ENCODE data around the gene BOLA1. TPM values are rescaled to one million over a fixed set of nuclear protein-coding genes. Genes with fewer than 3 reads are reported as not detected.

BOLA1 gene
- total RNA-seq, 1 experiment from 2014 or later = 20.4 TPM

DNA sequence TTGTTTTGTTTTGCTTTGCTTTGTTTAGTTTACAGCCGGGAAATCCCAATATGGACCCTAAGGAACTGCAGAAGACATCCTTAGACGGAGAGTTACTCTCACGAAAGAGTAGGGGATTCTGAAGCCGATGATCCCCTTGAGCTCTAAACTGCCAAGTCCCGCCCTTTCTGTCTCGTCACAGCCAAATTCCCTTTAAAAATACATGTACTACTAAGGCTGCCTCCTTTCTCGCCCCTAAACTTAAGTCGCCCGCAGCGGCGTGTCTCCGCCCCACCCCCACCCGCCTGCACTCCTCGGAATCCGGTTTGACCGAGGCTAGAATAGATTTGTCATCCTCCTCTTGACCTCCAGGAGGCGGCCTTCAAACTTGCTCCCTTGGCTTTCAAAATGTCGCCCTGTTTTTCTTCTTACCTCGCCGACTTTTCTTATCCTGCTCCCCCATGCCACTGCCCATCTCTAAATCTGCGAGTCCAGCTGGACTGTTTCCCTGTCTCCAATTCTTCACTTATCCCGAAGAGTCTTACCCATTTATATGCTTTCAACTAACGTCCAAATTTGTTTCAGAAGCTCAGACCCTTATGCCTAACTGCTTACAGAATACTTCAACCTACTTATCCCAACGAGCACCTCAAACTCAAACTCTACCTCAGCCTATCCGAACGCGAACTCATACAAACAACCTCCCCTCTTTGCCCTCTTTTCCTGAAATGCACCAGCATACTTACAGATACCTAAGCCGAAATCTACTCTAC lies 10.9 kb upstream of the BOLA1 start (continued):
- TF ChIP-seq REST (IDR thresholded peaks at IDR 0.05; ENCODE audit: low read depth) (no peak), SP1 (IDR thresholded peaks at IDR 0.05; ENCODE audit: low read depth) (no peak; the same call in 1 of the 2 replicates)

DNA sequence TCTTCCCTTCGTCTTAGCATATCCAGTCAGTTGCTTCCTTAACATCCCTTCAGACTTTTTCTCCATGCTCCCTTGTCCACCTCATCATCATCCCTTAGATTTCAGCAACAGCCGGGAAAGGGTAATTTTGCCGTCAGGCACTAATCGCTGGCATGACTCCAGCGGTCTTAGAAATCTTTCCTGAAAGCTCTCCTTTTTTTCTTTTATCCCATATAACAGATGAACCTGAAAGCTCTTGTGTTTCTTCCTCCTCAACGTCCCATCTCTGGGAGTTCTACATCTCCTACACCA lies 10.4 kb upstream of the BOLA1 start:
- DNase-seq (ENCODE audit: low read depth, low spot score) (no peak), ATAC-seq (no peak)
- BruUV-seq (replicated peaks) = no TSS peak
- peak overlapping the region; percentile 87 for H3K9ac ChIP-seq (ENCODE audit: low read length)
- ChIA-PET RAD21 (ENCODE audit: low non-redundant PET in 1 of 2, low total read pairs in 2 of 2, uncharacterized antibody in 2 of 2, unreplicated experiment in 2 of 2) (interaction anchor here (0.7 to 1.7 kb wide), 3 partner anchors 54 to 298 kb away, joined by 3 to 4 read pairs (median 4); no protein-coding TSS in a partner anchor), POLR2A (interaction anchor here (1.2 to 5.5 kb wide), 8 partner anchors 40 to 298 kb away, joined by 6 to 46 read pairs (median 22); partner anchors contain the start of genes MTMR11 and OTUD7B), CTCF (interaction anchor here (1.0 to 3.3 kb wide), 5 partner anchors 11 to 298 kb away, joined by 3 to 17 read pairs (median 8); partner anchors contain the start of gene BOLA1)
- H3K4me3 ChIP-seq (replicated peaks in 1 of 2; ENCODE audit: low read depth in 1 of 2, low read length in 2 of 2) = peak overlapping the region; percentile 44 to 63
- H3K9me2 ChIP-seq (ENCODE audit: insufficient read depth) = no peaks in the 10 kb centered on the region
- H2AFZ ChIP-seq (ENCODE audit: low read depth, low read length, poor library complexity, severe bottlenecking) = no peak overlapping the region
- H3K27ac ChIP-seq (ENCODE audit: low read depth, low read length) = peak overlapping the region; percentile 100
- intact Hi-C loops (cut with micrococcal nuclease) = loop anchor here (1.0 kb wide), 3 partner anchors 38 to 298 kb away; partner anchors contain the start of gene SF3B4
- no peaks in the 10 kb centered on the region for H3K79me2 ChIP-seq (ENCODE audit: insufficient read depth, low read length)
- H3K36me3 ChIP-seq (ENCODE audit: control insufficient read depth in 1 of 2, insufficient read depth in 2 of 2, low read length in 2 of 2) = no peaks in the 10 kb centered on the region
- no peaks in the 10 kb centered on the region for H4K20me1 ChIP-seq (ENCODE audit: insufficient read depth)
- peaks cover 21 to 45% of the 10 kb centered on the region in 2 experiments for H3K4me1 ChIP-seq (ENCODE audit: control insufficient read depth in 1 of 2, insufficient read depth in 2 of 2, low read length in 2 of 2)
- H3K4me2 ChIP-seq (ENCODE audit: low read length) = peak overlapping the region; percentile 91
- TF ChIP-seq YY1 (IDR thresholded peaks at IDR 0.05; ENCODE audit: extremely low read depth, insufficient replicate concordance, low read depth, low read length) (no peak), RAD21 (IDR thresholded peaks at IDR 0.05; ENCODE audit: low read depth) (no peak), FOSL1 (IDR thresholded peaks at IDR 0.05; ENCODE audit: low read depth) (no peak), CBX3 (IDR thresholded peaks at IDR 0.05; ENCODE audit: low read depth) (no peak), ZNF274 (IDR thresholded peaks at IDR 0.05; ENCODE audit: low read depth, low read length) (no peak), REST (IDR thresholded peaks at IDR 0.05; ENCODE audit: low read depth) (no peak), MAX (IDR thresholded peaks at IDR 0.05) (no peak), EZH2 (IDR thresholded peaks at IDR 0.05) (no peak), ELF1 (IDR thresholded peaks at IDR 0.05; ENCODE audit: borderline replicate concordance, low read depth) (no peak), SP1 (IDR thresholded peaks at IDR 0.05; ENCODE audit: low read depth) (no peak), EGR1 (IDR thresholded peaks at IDR 0.05; ENCODE audit: low read depth) (no peak)
- H3K27me3 ChIP-seq (ENCODE audit: insufficient read depth, low read length) = no peaks in the 10 kb centered on the region
- H3K9me3 ChIP-seq (ENCODE audit: control insufficient read depth in 1 of 2, insufficient read depth in 1 of 2, low read depth in 1 of 2, low read length in 2 of 2) = no peaks in the 10 kb centered on the region

Data from HCT116 (cell line).